Osteoblast (primary cell): ENCODE measurements around the gene CRADD. TPM values are rescaled to one million over a fixed set of nuclear protein-coding genes. Genes with fewer than 3 reads are reported as not detected.

Experiments
- DNase-seq: peaks from one replicate; pipeline ENCODE4 v3.0.0; 2011; ENCODE audit warnings: low spot score, mixed read lengths; ENCODE audit not compliant: insufficient read length; ENCODE audit errors: missing footprints
- H2AFZ ChIP-seq: 2 replicates; pipeline ENCODE4 v1.6.0; 2011; ENCODE audit warnings: mild to moderate bottlenecking, low read length
- H3K27ac ChIP-seq: 2 replicates; pipeline ENCODE4 v1.5.1; 2011; ENCODE audit warnings: mild to moderate bottlenecking, low read depth, low read length, moderate library complexity
- H3K27me3 ChIP-seq: 2 replicates; pipeline ENCODE4 v1.6.0; 2012; ENCODE audit warnings: mild to moderate bottlenecking, control low read depth, inconsistent platforms, low read length, moderate library complexity; ENCODE audit not compliant: insufficient read depth
- H3K36me3 ChIP-seq: 2 replicates; pipeline ENCODE4 v1.5.1; 2011; ENCODE audit warnings: mild to moderate bottlenecking, low read length, control low read depth, moderate library complexity; ENCODE audit not compliant: insufficient read depth
- H3K4me1 ChIP-seq: 2 replicates; pipeline ENCODE4 v1.5.1; 2011; ENCODE audit warnings: mild to moderate bottlenecking, low read length, control low read depth, moderate library complexity; ENCODE audit not compliant: insufficient read depth
- H3K4me2 ChIP-seq: 2 replicates; pipeline ENCODE4 v1.6.0; 2011; ENCODE audit warnings: mild to moderate bottlenecking, low read length; ENCODE audit not compliant: insufficient read depth
- H3K4me3 ChIP-seq: fragments of 200-600 bp; sonication (generic); 3 replicates; pipeline ENCODE4 v1.5.1; 2012; ENCODE audit warnings: mild to moderate bottlenecking, low read length, inconsistent platforms; ENCODE audit not compliant: insufficient read depth
- H3K79me2 ChIP-seq: 2 replicates; pipeline ENCODE4 v1.6.0; 2012; ENCODE audit warnings: mild to moderate bottlenecking, low read length, control low read depth, inconsistent platforms; ENCODE audit not compliant: insufficient read depth
- H3K9me3 ChIP-seq: 2 replicates; pipeline ENCODE4 v1.5.1; 2011; ENCODE audit warnings: low read depth, low read length, control low read depth
- H4K20me1 ChIP-seq: 2 replicates; pipeline ENCODE4 v1.6.0; 2012; ENCODE audit warnings: mild to moderate bottlenecking, low read length, control low read depth; ENCODE audit not compliant: insufficient read depth
- total RNA-seq: library from RNA; depleted of rRNA; stranded (reverse); fragments of >200 nt; gene quantifications from 2 replicates; pipeline ENCODE4 v1.2.3, GENCODE V29; 2012
- TF ChIP-seq, protein P1 (sequence below): IDR thresholded peaks from 2 replicates; pipeline ENCODE4 v1.5.1; 2011; ENCODE audit warnings: mild to moderate bottlenecking, low read depth, low read length, moderate library complexity; ENCODE audit errors: extremely low read depth

The CRADD gene
- total RNA-seq, 1 donor = 15.6 TPM

DNA sequence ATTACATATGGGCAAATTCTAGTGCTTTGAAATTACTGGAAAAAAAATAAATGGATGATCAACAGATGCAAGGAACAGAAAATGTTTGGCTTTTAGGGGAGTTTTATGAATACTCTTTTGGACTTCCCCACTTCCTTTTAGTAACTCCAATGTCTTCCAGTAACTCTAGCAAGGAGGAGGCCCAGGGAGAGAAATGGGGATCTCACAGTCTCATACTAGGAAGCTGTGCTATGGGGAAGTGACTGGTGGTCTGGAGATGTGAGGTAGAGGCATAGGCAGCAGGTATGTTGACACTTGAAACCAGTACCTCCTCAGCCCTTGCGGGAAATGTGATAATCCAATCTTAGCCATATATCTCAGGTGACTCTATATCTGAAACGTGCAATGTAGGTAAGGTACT lies 68.1 kb downstream of the CRADD start:
- Histone ChIP-seq H3K27me3 (no peaks in the 10 kb centered on the region), H3K79me2 (peaks cover 4% of the 10 kb centered on the region)
- no peak for DNase-seq

GRCh38 chr12:93746572-93747168 lies 69.5 kb downstream of the CRADD start:
- Histone ChIP-seq H3K9me3 (no peaks in the 10 kb centered on the region), H3K4me3 (no peak overlapping the region), H4K20me1 (no peaks in the 10 kb centered on the region), H3K36me3 (no peaks in the 10 kb centered on the region), H3K4me2 (no peak overlapping the region), H3K27me3 (no peaks in the 10 kb centered on the region), H2AFZ (no peak overlapping the region), H3K79me2 (no peaks in the 10 kb centered on the region), H3K4me1 (peaks cover 6% of the 10 kb centered on the region), H3K27ac (no peak overlapping the region)
- no peak for DNase-seq
- TF ChIP-seq, protein P1, sequence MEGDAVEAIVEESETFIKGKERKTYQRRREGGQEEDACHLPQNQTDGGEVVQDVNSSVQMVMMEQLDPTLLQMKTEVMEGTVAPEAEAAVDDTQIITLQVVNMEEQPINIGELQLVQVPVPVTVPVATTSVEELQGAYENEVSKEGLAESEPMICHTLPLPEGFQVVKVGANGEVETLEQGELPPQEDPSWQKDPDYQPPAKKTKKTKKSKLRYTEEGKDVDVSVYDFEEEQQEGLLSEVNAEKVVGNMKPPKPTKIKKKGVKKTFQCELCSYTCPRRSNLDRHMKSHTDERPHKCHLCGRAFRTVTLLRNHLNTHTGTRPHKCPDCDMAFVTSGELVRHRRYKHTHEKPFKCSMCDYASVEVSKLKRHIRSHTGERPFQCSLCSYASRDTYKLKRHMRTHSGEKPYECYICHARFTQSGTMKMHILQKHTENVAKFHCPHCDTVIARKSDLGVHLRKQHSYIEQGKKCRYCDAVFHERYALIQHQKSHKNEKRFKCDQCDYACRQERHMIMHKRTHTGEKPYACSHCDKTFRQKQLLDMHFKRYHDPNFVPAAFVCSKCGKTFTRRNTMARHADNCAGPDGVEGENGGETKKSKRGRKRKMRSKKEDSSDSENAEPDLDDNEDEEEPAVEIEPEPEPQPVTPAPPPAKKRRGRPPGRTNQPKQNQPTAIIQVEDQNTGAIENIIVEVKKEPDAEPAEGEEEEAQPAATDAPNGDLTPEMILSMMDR = no peak

More for the DNA sequence above, 68.1 kb downstream of the CRADD start:
- Histone ChIP-seq H3K27ac (no peak overlapping the region), H3K4me2 (no peak overlapping the region), H3K4me1 (peaks cover 13% of the 10 kb centered on the region), H3K9me3 (no peaks in the 10 kb centered on the region), H3K4me3 (no peak overlapping the region), H4K20me1 (no peaks in the 10 kb centered on the region), H2AFZ (no peak overlapping the region), H3K36me3 (no peaks in the 10 kb centered on the region)
- TF ChIP-seq, protein P1 = no peak

GRCh38 chr12:93748672-93749383 lies 71.7 kb downstream of the CRADD start:
- H4K20me1 ChIP-seq = no peaks in the 10 kb centered on the region
- no peak for DNase-seq
- TF ChIP-seq, protein P1 = no peak
- H3K4me3 ChIP-seq = no peak overlapping the region
- H3K27me3 ChIP-seq = no peaks in the 10 kb centered on the region
- H3K36me3 ChIP-seq = no peaks in the 10 kb centered on the region
- no peaks in the 10 kb centered on the region for H3K79me2 ChIP-seq
- H3K4me1 ChIP-seq = peaks cover 10% of the 10 kb centered on the region
- no peak overlapping the region for H2AFZ ChIP-seq
- H3K4me2 ChIP-seq = no peak overlapping the region
- H3K27ac ChIP-seq = no peak overlapping the region
- H3K9me3 ChIP-seq = no peaks in the 10 kb centered on the region

- no peak overlapping the region for H3K27ac ChIP-seq
- H3K4me1 ChIP-seq = peaks cover 10% of the 10 kb centered on the region
- no peaks in the 10 kb centered on the region for H3K27me3 ChIP-seq
- no peaks in the 10 kb centered on the region for H3K36me3 ChIP-seq
- no peak overlapping the region for H2AFZ ChIP-seq
- H4K20me1 ChIP-seq = no peaks in the 10 kb centered on the region
- H3K79me2 ChIP-seq = no peaks in the 10 kb centered on the region
- TF ChIP-seq, protein P1 = no peak
- H3K4me3 ChIP-seq = no peak overlapping the region
- no peak overlapping the region for H3K4me2 ChIP-seq
- no peaks in the 10 kb centered on the region for H3K9me3 ChIP-seq
- DNase-seq = no peak
These were observed 72.3 kb downstream of the CRADD start for GRCh38 chr12:93749515-93749914.
